IMR-90 (cell line): ENCODE measurements around the gene TCN1. TPM values are rescaled to one million over a fixed set of nuclear protein-coding genes. Genes with fewer than 3 reads are reported as not detected.

ENCODE experiments used
- ATAC-seq: fragments of 200-7000 bp; cut with Tn5 transposase; 2 replicates; pipeline ENCODE4 v1.9.1; 2020; ENCODE audit warnings: low read depth, mild to moderate bottlenecking, moderate library complexity
- Bru-seq: library from RNA; stranded (reverse); fragments of 400-500 nt; gene quantifications from one replicate; lab custom pipeline; 2021; lab: Mats Ljungman, UMichigan
- BruChase-seq, 2 experiments: library from RNA; stranded (reverse); fragments of 400-500 nt; gene quantifications; one replicate each; lab custom pipeline; 2021; lab: Mats Ljungman, UMichigan
- BruUV-seq: library from RNA; stranded (reverse); fragments of 400-500 nt; replicated peaks from 2 replicates; lab custom pipeline; 2021; lab: Mats Ljungman, UMichigan
- CTCF ChIA-PET: fragments of 300-600 bp; formaldehyde crosslinking; extraction: SDS; loops from one replicate; lab custom pipeline; 2021; ENCODE audit warnings: antibody characterized with exemption; lab: Yijun Ruan, JAX
- POLR2A ChIA-PET: fragments of 300-600 bp; sonication (Branson Sonifier 250); formaldehyde crosslinking; loops from one replicate; lab custom pipeline; 2022; ENCODE audit warnings: antibody characterized with exemption; ENCODE audit not compliant: unreplicated experiment; lab: Charles Lee
- DNase-seq: peaks from one replicate; pipeline ENCODE4 v3.0.0; 2013
- H2AFZ ChIP-seq: replicated peaks from 2 replicates; pipeline ENCODE3; 2013; ENCODE audit warnings: low read length, mild to moderate bottlenecking; ENCODE audit not compliant: poor library complexity
- H2AK5ac ChIP-seq: 2 replicates; pipeline ENCODE4 v1.6.1; 2013; ENCODE audit warnings: low read depth, low read length, inconsistent platforms
- H2AK9ac ChIP-seq: replicated peaks from 2 replicates; pipeline ENCODE3; 2013; ENCODE audit warnings: mild to moderate bottlenecking, low read depth, low read length, moderate library complexity; ENCODE audit not compliant: poor library complexity
- H2BK120ac ChIP-seq: 2 replicates; pipeline ENCODE4 v1.6.1; 2013; ENCODE audit warnings: low read depth, low read length, inconsistent platforms
- H2BK15ac ChIP-seq: 3 replicates; pipeline ENCODE4 v1.6.1; 2013; ENCODE audit warnings: low read depth, low read length, inconsistent platforms
- H2BK20ac ChIP-seq: 2 replicates; pipeline ENCODE4 v1.6.1; 2013; ENCODE audit warnings: low read depth, mild to moderate bottlenecking, inconsistent platforms, low read length, moderate library complexity
- H2BK5ac ChIP-seq: 2 replicates; pipeline ENCODE4 v1.6.1; 2013; ENCODE audit warnings: mild to moderate bottlenecking, low read depth, low read length, inconsistent platforms; ENCODE audit not compliant: poor library complexity, severe bottlenecking
- H3K14ac ChIP-seq: replicated peaks from 2 replicates; pipeline ENCODE4 v1.6.1; 2013; ENCODE audit warnings: low read depth, low read length, inconsistent platforms
- H3K18ac ChIP-seq: 2 replicates; pipeline ENCODE4 v1.6.1; 2013; ENCODE audit warnings: low read depth, low read length, control low read depth
- H3K23ac ChIP-seq: 2 replicates; pipeline ENCODE4 v1.6.1; 2013; ENCODE audit warnings: low read depth, low read length, inconsistent platforms
- H3K27ac ChIP-seq: 2 replicates; pipeline ENCODE4 v1.5.1; 2013; ENCODE audit warnings: mild to moderate bottlenecking, control low read depth, low read length; ENCODE audit not compliant: insufficient read depth
- H3K27me3 ChIP-seq: 2 replicates; pipeline ENCODE4 v1.6.1; 2013; ENCODE audit warnings: low read length; ENCODE audit not compliant: control insufficient read depth, insufficient read depth
- H3K36me3 ChIP-seq: 2 replicates; pipeline ENCODE4 v1.6.1; 2013; ENCODE audit warnings: low read length, mixed read lengths; ENCODE audit not compliant: control insufficient read depth, insufficient read depth
- H3K4ac ChIP-seq: 2 replicates; pipeline ENCODE4 v1.6.1; 2013; ENCODE audit warnings: low read depth, low read length, inconsistent platforms
- H3K4me1 ChIP-seq: 2 replicates; pipeline ENCODE4 v1.6.1; 2013; ENCODE audit warnings: low read length, mixed read lengths; ENCODE audit not compliant: control insufficient read depth, insufficient read depth
- H3K4me2 ChIP-seq: 2 replicates; pipeline ENCODE4 v1.6.1; 2013; ENCODE audit warnings: low read depth, mild to moderate bottlenecking, control low read depth, low read length, moderate library complexity
- H3K4me3 ChIP-seq: 2 replicates; pipeline ENCODE4 v1.5.1; 2013; ENCODE audit warnings: low read depth, mild to moderate bottlenecking, control low read depth, low read length, moderate library complexity; ENCODE audit not compliant: insufficient read depth
- H3K56ac ChIP-seq: 2 replicates; pipeline ENCODE4 v1.6.1; 2013; ENCODE audit warnings: low read length, inconsistent platforms; ENCODE audit not compliant: insufficient read depth; ENCODE audit errors: extremely low read depth
- H3K79me1 ChIP-seq, 2 experiments: 2 replicates each; pipeline ENCODE4 v1.6.1; 2013; ENCODE audit warnings: low read length in 2 of 2, inconsistent platforms in 1 of 2, low read depth in 1 of 2
- H3K9ac ChIP-seq: 2 replicates; pipeline ENCODE4 v1.6.1; 2013; ENCODE audit warnings: low read depth, low read length, control low read depth
- H3K9me1 ChIP-seq: 2 replicates; pipeline ENCODE4 v1.6.1; 2013; ENCODE audit warnings: low read length, inconsistent platforms; ENCODE audit not compliant: insufficient read depth
- H3K9me3 ChIP-seq: 2 replicates; pipeline ENCODE4 v1.6.1; 2013; ENCODE audit warnings: low read length; ENCODE audit not compliant: control insufficient read depth, insufficient read depth
- H4K20me1 ChIP-seq: 2 replicates; pipeline ENCODE4 v1.6.1; 2013; ENCODE audit warnings: low read length, inconsistent platforms; ENCODE audit not compliant: insufficient read depth
- H4K5ac ChIP-seq: 2 replicates; pipeline ENCODE4 v1.6.1; 2013; ENCODE audit warnings: mild to moderate bottlenecking, low read depth, low read length, control low read depth
- H4K8ac ChIP-seq, 2 experiments: 2 replicates each; pipeline ENCODE4 v1.6.1; 2013; ENCODE audit warnings: low read depth in 2 of 2, low read length in 2 of 2, control low read depth in 1 of 2, inconsistent platforms in 1 of 2
- H4K91ac ChIP-seq: 2 replicates; pipeline ENCODE4 v1.6.1; 2013; ENCODE audit warnings: low read depth, low read length, inconsistent platforms; ENCODE audit not compliant: insufficient read depth
- BHLHE40 ChIP-seq: fragments of 150-350 bp; IDR thresholded peaks from 2 replicates; pipeline ENCODE4 v1.6.1; 2016; ENCODE audit warnings: mild to moderate bottlenecking, low read depth, low read length
- CEBPB ChIP-seq: IDR thresholded peaks from 2 replicates; pipeline ENCODE4 v1.6.1; 2012; ENCODE audit warnings: low read depth, low read length, improper control_type of control experiment
- CHD1 ChIP-seq: IDR thresholded peaks from 2 replicates; pipeline ENCODE4 v1.6.1; 2012; ENCODE audit warnings: low read depth, low read length, improper control_type of control experiment
- CTCF ChIP-seq: conservative IDR thresholded peaks from 2 replicates; pipeline ENCODE4 v1.5.1; 2012; ENCODE audit warnings: mild to moderate bottlenecking, low read depth, low read length, improper control_type of control experiment
- ELK1 ChIP-seq: fragments of 150-350 bp; IDR thresholded peaks from 2 replicates; pipeline ENCODE4 v1.6.1; 2016; ENCODE audit warnings: low read depth, mild to moderate bottlenecking, low read length, moderate library complexity, borderline replicate concordance
- FOS ChIP-seq: fragments of 150-350 bp; IDR thresholded peaks from 2 replicates; pipeline ENCODE4 v1.6.1; 2016; ENCODE audit warnings: low read depth, low read length
- MAFK ChIP-seq: IDR thresholded peaks from 2 replicates; pipeline ENCODE4 v1.6.1; 2012; ENCODE audit warnings: low read depth, low read length, improper control_type of control experiment
- MAZ ChIP-seq: IDR thresholded peaks from 2 replicates; pipeline ENCODE4 v1.6.1; 2012; ENCODE audit warnings: low read depth, mild to moderate bottlenecking, low read length, improper control_type of control experiment, moderate library complexity, borderline replicate concordance
- MXI1 ChIP-seq: IDR thresholded peaks from 2 replicates; pipeline ENCODE4 v1.6.1; 2012; ENCODE audit warnings: low read depth, mild to moderate bottlenecking, low read length, moderate library complexity, borderline replicate concordance
- NFE2L2 ChIP-seq: fragments of 150-350 bp; IDR thresholded peaks from 2 replicates; pipeline ENCODE4 v1.6.1; 2016; ENCODE audit warnings: low read depth, mild to moderate bottlenecking, low read length
- POLR2A ChIP-seq: IDR thresholded peaks from 2 replicates; pipeline ENCODE4 v1.6.1; 2012; ENCODE audit warnings: mild to moderate bottlenecking, low read depth, low read length
- RAD21 ChIP-seq: IDR thresholded peaks from 2 replicates; pipeline ENCODE4 v1.6.1; 2012; ENCODE audit warnings: low read length, improper control_type of control experiment
- RCOR1 ChIP-seq: IDR thresholded peaks from 2 replicates; pipeline ENCODE4 v1.6.1; 2012; ENCODE audit warnings: mild to moderate bottlenecking, low read length, improper control_type of control experiment; ENCODE audit not compliant: insufficient replicate concordance
- RFX5 ChIP-seq: IDR thresholded peaks from 2 replicates; pipeline ENCODE4 v1.8.0; 2012; ENCODE audit warnings: low read depth, mild to moderate bottlenecking, low read length, moderate library complexity
- SMC3 ChIP-seq: fragments of 150-350 bp; IDR thresholded peaks from 2 replicates; pipeline ENCODE4 v1.6.1; 2016; ENCODE audit warnings: low read depth, mild to moderate bottlenecking, antibody characterized with exemption, low read length, moderate library complexity
- USF2 ChIP-seq: fragments of 150-350 bp; IDR thresholded peaks from 2 replicates; pipeline ENCODE4 v1.6.1; 2017; ENCODE audit warnings: mild to moderate bottlenecking, antibody characterized with exemption, low read length, low read depth
- WGBS, 2 experiments: methylation state at CpG; one replicate each; pipeline versions ENCODE4 v1.1.5 to v1.1.7; 2013; ENCODE audit warnings: missing lambda C conversion rate in 2 of 2; ENCODE audit not compliant: insufficient read length in 1 of 2; ENCODE audit errors: extremely low coverage in 2 of 2; 5-methylcytosine and 5-hydroxymethylcytosine counted together
- dilution Hi-C: fragments of 300-500 bp; cut with HindIII; formaldehyde crosslinking; loops from one replicate; pipeline ENCODE4 v1.14.3; 2018; ENCODE audit warnings: low sequenced_read_pairs; ENCODE audit not compliant: unreplicated experiment
- in situ Hi-C: fragments of 300-500 bp; cut with MboI; formaldehyde crosslinking; loops from 3 replicates; pipeline ENCODE4 v1.14.3; 2019; ENCODE audit warnings: low sequenced_read_pairs, inconsistent platforms, mixed read lengths
- intact Hi-C: fragments of 100-400 bp; cut with micrococcal nuclease; formaldehyde crosslinking; loops from 2 replicates; pipeline ENCODE4 v1.10.0; 2022
- long read RNA-seq: library from polyadenylated mRNA; unstranded; transcript quantifications from one replicate; pipeline ENCODE4 v2.0.0, GENCODE V29; 2021; ENCODE audit not compliant: unreplicated experiment
- polyA plus RNA-seq, 3 experiments: library from polyadenylated mRNA; depleted of rRNA; stranded (reverse); fragments of >200 nt; gene quantifications; 2 replicates each; pipeline ENCODE4 v1.2.3, GENCODE V29; 2012; ENCODE audit warnings: low replicate concordance in 1 of 3
- total RNA-seq: library from RNA; depleted of rRNA; stranded (reverse); fragments of >200 nt; gene quantifications from 2 replicates; pipeline ENCODE4 v1.2.3, GENCODE V29; 2012; rRNA removed

TCN1 gene
- total RNA-seq (not detected in 2 replicates), polyA plus RNA-seq (2012; rRNA removed) (not detected in 2 replicates), Bru-seq, nascent RNA (not detected), BruChase-seq, experiment 1, labeled RNA remaining after a 6-hour chase (not detected), BruChase-seq, experiment 2, labeled RNA remaining after a 2-hour chase (not detected)
- polyA plus RNA-seq (2012; cell fraction: cytosol; rRNA removed), result not detected in 2 replicates
- polyA plus RNA-seq (2012; cell fraction: nucleus; rRNA removed; ENCODE audit: low replicate concordance), result not detected in 2 replicates
- long read RNA-seq, result 0 reads

GRCh38 chr11:59866397-59866796, at the start of gene TCN1:
Gene TCN1 (minus strand): TSS chr11:59866487. CDS start chr11:59866470, 17 bp downstream.
- ChIA-PET CTCF (interaction anchor here (0.7 kb wide), 1 partner anchor 36 kb away, joined by 3 read pairs; no protein-coding TSS in a partner anchor), POLR2A (no interaction called here)
- H2BK15ac ChIP-seq, result no peak within 1 kb of the TSS
- no peak within 1 kb of the TSS for H3K4me3 ChIP-seq
- no peaks in the 10 kb centered on the region for H3K4me1 ChIP-seq
- BruUV-seq, result no TSS peak
- H3K9me3 ChIP-seq, result no peaks in the 10 kb centered on the region
- no peak for ATAC-seq
- H3K4ac ChIP-seq, result no peak within 1 kb of the TSS
- no CpG with 5 or more reads among the region's 3 CpGs for WGBS, 2 experiments
- no peaks in the 10 kb centered on the region for H4K20me1 ChIP-seq
- H4K91ac ChIP-seq, result no peak within 1 kb of the TSS
- H3K14ac ChIP-seq, result no peak within 1 kb of the TSS
- no peak within 1 kb of the TSS for H3K9ac ChIP-seq
- intact Hi-C loops, result no loop called here
- H3K56ac ChIP-seq, result no peak within 1 kb of the TSS
- H3K27ac ChIP-seq, result no peak within 1 kb of the TSS
- H3K79me1 ChIP-seq, result no peaks in the 10 kb centered on the region
- H4K5ac ChIP-seq, result no peak within 1 kb of the TSS
- no peak within 1 kb of the TSS for H2BK20ac ChIP-seq
- H3K36me3 ChIP-seq, result no peaks in the 10 kb centered on the region
- no peak within 1 kb of the TSS for H2AK5ac ChIP-seq
- no peak within 1 kb of the TSS for H2AK9ac ChIP-seq
- dilution Hi-C loops, result no loop called here
- in situ Hi-C loops, result no loop called here
- H2AFZ ChIP-seq, result no peak within 1 kb of the TSS
- no peak for DNase-seq
- H3K27me3 ChIP-seq, result no peaks in the 10 kb centered on the region
- no peak within 1 kb of the TSS for H2BK5ac ChIP-seq
- H3K9me1 ChIP-seq, result no peaks in the 10 kb centered on the region
- no peak within 1 kb of the TSS for H3K18ac ChIP-seq
- no peak within 1 kb of the TSS for H3K4me2 ChIP-seq
- H3K23ac ChIP-seq, result no peak within 1 kb of the TSS
- TF ChIP-seq SMC3, result no peak
- no peak for TF ChIP-seq FOS
- TF ChIP-seq USF2, result no peak
- no peak for TF ChIP-seq RFX5
- no peak for TF ChIP-seq NFE2L2
- TF ChIP-seq ELK1, result no peak
- no peak for TF ChIP-seq MXI1
- no peak for TF ChIP-seq CEBPB
- TF ChIP-seq RCOR1, result no peak
- TF ChIP-seq RAD21, result no peak
- no peak for TF ChIP-seq MAZ
- no peak for TF ChIP-seq POLR2A
- no peak for TF ChIP-seq CTCF
- no peak for TF ChIP-seq MAFK
- no peak for TF ChIP-seq CHD1
- no peak for TF ChIP-seq BHLHE40
- no peak within 1 kb of the TSS for H2BK120ac ChIP-seq
- H4K8ac ChIP-seq, result no peak within 1 kb of the TSS
